IMR-90 (cell line): ENCODE data around the gene KL. TPM values are rescaled to one million over a fixed set of nuclear protein-coding genes. Genes with fewer than 3 reads are reported as not detected.

ENCODE experiments used
- ATAC-seq: fragments of 200-7000 bp; cut with Tn5 transposase; 2 replicates; pipeline ENCODE4 v1.9.1; 2020; ENCODE audit warnings: low read depth, mild to moderate bottlenecking, moderate library complexity
- BruUV-seq: library from RNA; stranded (reverse); fragments of 400-500 nt; replicated peaks from 2 replicates; lab custom pipeline; 2021; lab: Mats Ljungman, UMichigan
- CTCF ChIA-PET: fragments of 300-600 bp; formaldehyde crosslinking; extraction: SDS; loops from one replicate; lab custom pipeline; 2021; ENCODE audit warnings: antibody characterized with exemption; lab: Yijun Ruan, JAX
- POLR2A ChIA-PET: fragments of 300-600 bp; sonication (Branson Sonifier 250); formaldehyde crosslinking; loops from one replicate; lab custom pipeline; 2022; ENCODE audit warnings: antibody characterized with exemption; ENCODE audit not compliant: unreplicated experiment; lab: Charles Lee
- DNase-seq: peaks from one replicate; pipeline ENCODE4 v3.0.0; 2013
- H2AFZ ChIP-seq: replicated peaks from 2 replicates; pipeline ENCODE3; 2013; ENCODE audit warnings: low read length, mild to moderate bottlenecking; ENCODE audit not compliant: poor library complexity
- H2AK5ac ChIP-seq: 2 replicates; pipeline ENCODE4 v1.6.1; 2013; ENCODE audit warnings: low read depth, low read length, inconsistent platforms
- H2AK9ac ChIP-seq: replicated peaks from 2 replicates; pipeline ENCODE3; 2013; ENCODE audit warnings: mild to moderate bottlenecking, low read depth, low read length, moderate library complexity; ENCODE audit not compliant: poor library complexity
- H2BK120ac ChIP-seq: 2 replicates; pipeline ENCODE4 v1.6.1; 2013; ENCODE audit warnings: low read depth, low read length, inconsistent platforms
- H2BK15ac ChIP-seq: 3 replicates; pipeline ENCODE4 v1.6.1; 2013; ENCODE audit warnings: low read depth, low read length, inconsistent platforms
- H2BK20ac ChIP-seq: 2 replicates; pipeline ENCODE4 v1.6.1; 2013; ENCODE audit warnings: low read depth, mild to moderate bottlenecking, inconsistent platforms, low read length, moderate library complexity
- H2BK5ac ChIP-seq: 2 replicates; pipeline ENCODE4 v1.6.1; 2013; ENCODE audit warnings: mild to moderate bottlenecking, low read depth, low read length, inconsistent platforms; ENCODE audit not compliant: poor library complexity, severe bottlenecking
- H3K14ac ChIP-seq: replicated peaks from 2 replicates; pipeline ENCODE4 v1.6.1; 2013; ENCODE audit warnings: low read depth, low read length, inconsistent platforms
- H3K18ac ChIP-seq: 2 replicates; pipeline ENCODE4 v1.6.1; 2013; ENCODE audit warnings: low read depth, low read length, control low read depth
- H3K23ac ChIP-seq: 2 replicates; pipeline ENCODE4 v1.6.1; 2013; ENCODE audit warnings: low read depth, low read length, inconsistent platforms
- H3K27ac ChIP-seq: 2 replicates; pipeline ENCODE4 v1.5.1; 2013; ENCODE audit warnings: mild to moderate bottlenecking, control low read depth, low read length; ENCODE audit not compliant: insufficient read depth
- H3K27me3 ChIP-seq: 2 replicates; pipeline ENCODE4 v1.6.1; 2013; ENCODE audit warnings: low read length; ENCODE audit not compliant: control insufficient read depth, insufficient read depth
- H3K36me3 ChIP-seq: 2 replicates; pipeline ENCODE4 v1.6.1; 2013; ENCODE audit warnings: low read length, mixed read lengths; ENCODE audit not compliant: control insufficient read depth, insufficient read depth
- H3K4ac ChIP-seq: 2 replicates; pipeline ENCODE4 v1.6.1; 2013; ENCODE audit warnings: low read depth, low read length, inconsistent platforms
- H3K4me1 ChIP-seq: 2 replicates; pipeline ENCODE4 v1.6.1; 2013; ENCODE audit warnings: low read length, mixed read lengths; ENCODE audit not compliant: control insufficient read depth, insufficient read depth
- H3K4me2 ChIP-seq: 2 replicates; pipeline ENCODE4 v1.6.1; 2013; ENCODE audit warnings: low read depth, mild to moderate bottlenecking, control low read depth, low read length, moderate library complexity
- H3K4me3 ChIP-seq: 2 replicates; pipeline ENCODE4 v1.5.1; 2013; ENCODE audit warnings: low read depth, mild to moderate bottlenecking, control low read depth, low read length, moderate library complexity; ENCODE audit not compliant: insufficient read depth
- H3K56ac ChIP-seq: 2 replicates; pipeline ENCODE4 v1.6.1; 2013; ENCODE audit warnings: low read length, inconsistent platforms; ENCODE audit not compliant: insufficient read depth; ENCODE audit errors: extremely low read depth
- H3K79me1 ChIP-seq, 2 experiments: 2 replicates each; pipeline ENCODE4 v1.6.1; 2013; ENCODE audit warnings: low read length in 2 of 2, inconsistent platforms in 1 of 2, low read depth in 1 of 2
- H3K9ac ChIP-seq: 2 replicates; pipeline ENCODE4 v1.6.1; 2013; ENCODE audit warnings: low read depth, low read length, control low read depth
- H3K9me1 ChIP-seq: 2 replicates; pipeline ENCODE4 v1.6.1; 2013; ENCODE audit warnings: low read length, inconsistent platforms; ENCODE audit not compliant: insufficient read depth
- H3K9me3 ChIP-seq: 2 replicates; pipeline ENCODE4 v1.6.1; 2013; ENCODE audit warnings: low read length; ENCODE audit not compliant: control insufficient read depth, insufficient read depth
- H4K20me1 ChIP-seq: 2 replicates; pipeline ENCODE4 v1.6.1; 2013; ENCODE audit warnings: low read length, inconsistent platforms; ENCODE audit not compliant: insufficient read depth
- H4K5ac ChIP-seq: 2 replicates; pipeline ENCODE4 v1.6.1; 2013; ENCODE audit warnings: mild to moderate bottlenecking, low read depth, low read length, control low read depth
- H4K8ac ChIP-seq, 2 experiments: 2 replicates each; pipeline ENCODE4 v1.6.1; 2013; ENCODE audit warnings: low read depth in 2 of 2, low read length in 2 of 2, control low read depth in 1 of 2, inconsistent platforms in 1 of 2
- H4K91ac ChIP-seq: 2 replicates; pipeline ENCODE4 v1.6.1; 2013; ENCODE audit warnings: low read depth, low read length, inconsistent platforms; ENCODE audit not compliant: insufficient read depth
- BHLHE40 ChIP-seq: fragments of 150-350 bp; IDR thresholded peaks from 2 replicates; pipeline ENCODE4 v1.6.1; 2016; ENCODE audit warnings: mild to moderate bottlenecking, low read depth, low read length
- CTCF ChIP-seq: conservative IDR thresholded peaks from 2 replicates; pipeline ENCODE4 v1.5.1; 2012; ENCODE audit warnings: mild to moderate bottlenecking, low read depth, low read length, improper control_type of control experiment
- MAFK ChIP-seq: IDR thresholded peaks from 2 replicates; pipeline ENCODE4 v1.6.1; 2012; ENCODE audit warnings: low read depth, low read length, improper control_type of control experiment
- MAZ ChIP-seq: IDR thresholded peaks from 2 replicates; pipeline ENCODE4 v1.6.1; 2012; ENCODE audit warnings: low read depth, mild to moderate bottlenecking, low read length, improper control_type of control experiment, moderate library complexity, borderline replicate concordance
- NFE2L2 ChIP-seq: fragments of 150-350 bp; IDR thresholded peaks from 2 replicates; pipeline ENCODE4 v1.6.1; 2016; ENCODE audit warnings: low read depth, mild to moderate bottlenecking, low read length
- POLR2A ChIP-seq: IDR thresholded peaks from 2 replicates; pipeline ENCODE4 v1.6.1; 2012; ENCODE audit warnings: mild to moderate bottlenecking, low read depth, low read length
- RAD21 ChIP-seq: IDR thresholded peaks from 2 replicates; pipeline ENCODE4 v1.6.1; 2012; ENCODE audit warnings: low read length, improper control_type of control experiment
- RCOR1 ChIP-seq: IDR thresholded peaks from 2 replicates; pipeline ENCODE4 v1.6.1; 2012; ENCODE audit warnings: mild to moderate bottlenecking, low read length, improper control_type of control experiment; ENCODE audit not compliant: insufficient replicate concordance
- RFX5 ChIP-seq: IDR thresholded peaks from 2 replicates; pipeline ENCODE4 v1.8.0; 2012; ENCODE audit warnings: low read depth, mild to moderate bottlenecking, low read length, moderate library complexity
- SMC3 ChIP-seq: fragments of 150-350 bp; IDR thresholded peaks from 2 replicates; pipeline ENCODE4 v1.6.1; 2016; ENCODE audit warnings: low read depth, mild to moderate bottlenecking, antibody characterized with exemption, low read length, moderate library complexity
- WGBS, 2 experiments: methylation state at CpG; one replicate each; pipeline versions ENCODE4 v1.1.5 to v1.1.7; 2013; ENCODE audit warnings: missing lambda C conversion rate in 2 of 2; ENCODE audit not compliant: insufficient read length in 1 of 2; ENCODE audit errors: extremely low coverage in 2 of 2; 5-methylcytosine and 5-hydroxymethylcytosine counted together
- dilution Hi-C: fragments of 300-500 bp; cut with HindIII; formaldehyde crosslinking; loops from one replicate; pipeline ENCODE4 v1.14.3; 2018; ENCODE audit warnings: low sequenced_read_pairs; ENCODE audit not compliant: unreplicated experiment
- in situ Hi-C: fragments of 300-500 bp; cut with MboI; formaldehyde crosslinking; loops from 3 replicates; pipeline ENCODE4 v1.14.3; 2019; ENCODE audit warnings: low sequenced_read_pairs, inconsistent platforms, mixed read lengths
- intact Hi-C: fragments of 100-400 bp; cut with micrococcal nuclease; formaldehyde crosslinking; loops from 2 replicates; pipeline ENCODE4 v1.10.0; 2022
- polyA plus RNA-seq, 3 experiments: library from polyadenylated mRNA; depleted of rRNA; stranded (reverse); fragments of >200 nt; gene quantifications; 2 replicates each; pipeline ENCODE4 v1.2.3, GENCODE V29; 2012; ENCODE audit warnings: low replicate concordance in 1 of 3
- total RNA-seq: library from RNA; depleted of rRNA; stranded (reverse); fragments of >200 nt; gene quantifications from 2 replicates; pipeline ENCODE4 v1.2.3, GENCODE V29; 2012

The KL gene
- total and polyA plus RNA-seq, 2 of the 4 experiments (the other 2 are of a cell fraction) = not detected

GRCh38 chr13:33066329-33066728 is 50.1 kb downstream of the KL start:
- BruUV-seq = no TSS peak
- Histone ChIP-seq H3K23ac (no peak overlapping the region), H2BK15ac (no peak overlapping the region), H3K14ac (no peak overlapping the region), H2BK5ac (no peak overlapping the region), H3K4ac (no peak overlapping the region; the same call in 1 of the 2 replicates), H3K18ac (no peak overlapping the region), H4K8ac (no peak overlapping the region), H2BK120ac (no peak overlapping the region), H3K4me3 (no peak overlapping the region), H3K9me1 (no peaks in the 10 kb centered on the region), H3K4me1 (no peaks in the 10 kb centered on the region), H3K79me1 (no peaks in the 10 kb centered on the region), H4K20me1 (no peaks in the 10 kb centered on the region), H3K27ac (no peak overlapping the region), H3K9me3 (no peaks in the 10 kb centered on the region), H3K56ac (no peak overlapping the region), H3K36me3 (no peaks in the 10 kb centered on the region), H2AK9ac (no peak overlapping the region), H2AFZ (no peak overlapping the region), H3K4me2 (no peak overlapping the region), H2BK20ac (no peak overlapping the region), H2AK5ac (no peak overlapping the region), H3K27me3 (no peaks in the 10 kb centered on the region), H4K91ac (no peak overlapping the region), H3K9ac (no peak overlapping the region), H4K5ac (no peak overlapping the region)
- WGBS, 2 experiments = 95% methylated on average over 7 of the region's 18 CpGs; no CpG with 5 or more reads in 1 of the 2 experiments
- intact Hi-C loops = no loop called here
- in situ Hi-C loops = no loop called here
- ATAC-seq = no peak
- CTCF ChIA-PET = no interaction called here
- dilution Hi-C loops = no loop called here
- no peak for TF ChIP-seq NFE2L2
- no peak for TF ChIP-seq BHLHE40
- TF ChIP-seq RCOR1 = no peak
- TF ChIP-seq SMC3 = no peak
- no peak for TF ChIP-seq POLR2A
- no peak for TF ChIP-seq MAZ
- no peak for TF ChIP-seq CTCF
- no peak for TF ChIP-seq MAFK
- no peak for TF ChIP-seq RFX5
- no peak for TF ChIP-seq RAD21
- no peak for DNase-seq
- POLR2A ChIA-PET = no interaction called here
